Ascending aorta (tissue), 2 donors: ENCODE measurements around the gene FANK1. TPM values are rescaled to one million over a fixed set of nuclear protein-coding genes. Genes with fewer than 3 reads are reported as not detected.

ENCODE experiments used
- DNase-seq, 2 donors: peaks; one replicate each; pipeline ENCODE4 v3.0.0-alpha.2; 2019; ENCODE audit warnings: low spot score in 2 of 2
- H3K27ac ChIP-seq, 2 donors: fragments of 200-600 bp; sonication (generic); one replicate each; pipeline ENCODE4 v1.5.1; 2016 to 2017; ENCODE audit warnings: mild to moderate bottlenecking in 1 of 2
- H3K27me3 ChIP-seq: fragments of 200-600 bp; sonication (generic); one replicate; pipeline ENCODE4 v1.5.1; 2017
- H3K36me3 ChIP-seq, 2 donors: fragments of 200-600 bp; sonication (generic); one replicate each; pipeline ENCODE4 v1.5.1; 2016
- H3K4me1 ChIP-seq, 2 donors: fragments of 200-600 bp; sonication (generic); one replicate each; pipeline ENCODE4 v1.5.1; 2016 to 2017; ENCODE audit warnings: mild to moderate bottlenecking in 1 of 2
- H3K4me3 ChIP-seq, 2 donors: fragments of 200-600 bp; sonication (generic); one replicate each; pipeline ENCODE4 v1.5.1; 2016 to 2017; ENCODE audit warnings: mild to moderate bottlenecking in 1 of 2
- H3K9me3 ChIP-seq, 2 donors: fragments of 200-600 bp; sonication (generic); one replicate each; pipeline ENCODE4 v1.5.1; 2016
- CTCF ChIP-seq, 3 experiments: fragments of 200-600 bp in 2 of 3; fragments of 450-650 bp in 1 of 3; sonication (generic) in 2 of 3; IDR thresholded peaks; one replicate each; pipeline ENCODE4 v1.5.1; 2016 to 2019; ENCODE audit warnings: antibody characterized with exemption in 3 of 3, mild to moderate bottlenecking in 1 of 3, moderate library complexity in 1 of 3
- intact Hi-C: fragments of 100-400 bp; cut with DNase I; formaldehyde crosslinking; loops from one replicate; pipeline ENCODE4 v1.15.1; 2023
- total RNA-seq: library from RNA; depleted of rRNA; stranded (reverse); fragments of >200 nt; gene quantifications from one replicate; pipeline ENCODE4 v1.1.0, GENCODE V29; 2016

FANK1 gene
- total RNA-seq, 1 donor from 2014 or later: not detected

DNA sequence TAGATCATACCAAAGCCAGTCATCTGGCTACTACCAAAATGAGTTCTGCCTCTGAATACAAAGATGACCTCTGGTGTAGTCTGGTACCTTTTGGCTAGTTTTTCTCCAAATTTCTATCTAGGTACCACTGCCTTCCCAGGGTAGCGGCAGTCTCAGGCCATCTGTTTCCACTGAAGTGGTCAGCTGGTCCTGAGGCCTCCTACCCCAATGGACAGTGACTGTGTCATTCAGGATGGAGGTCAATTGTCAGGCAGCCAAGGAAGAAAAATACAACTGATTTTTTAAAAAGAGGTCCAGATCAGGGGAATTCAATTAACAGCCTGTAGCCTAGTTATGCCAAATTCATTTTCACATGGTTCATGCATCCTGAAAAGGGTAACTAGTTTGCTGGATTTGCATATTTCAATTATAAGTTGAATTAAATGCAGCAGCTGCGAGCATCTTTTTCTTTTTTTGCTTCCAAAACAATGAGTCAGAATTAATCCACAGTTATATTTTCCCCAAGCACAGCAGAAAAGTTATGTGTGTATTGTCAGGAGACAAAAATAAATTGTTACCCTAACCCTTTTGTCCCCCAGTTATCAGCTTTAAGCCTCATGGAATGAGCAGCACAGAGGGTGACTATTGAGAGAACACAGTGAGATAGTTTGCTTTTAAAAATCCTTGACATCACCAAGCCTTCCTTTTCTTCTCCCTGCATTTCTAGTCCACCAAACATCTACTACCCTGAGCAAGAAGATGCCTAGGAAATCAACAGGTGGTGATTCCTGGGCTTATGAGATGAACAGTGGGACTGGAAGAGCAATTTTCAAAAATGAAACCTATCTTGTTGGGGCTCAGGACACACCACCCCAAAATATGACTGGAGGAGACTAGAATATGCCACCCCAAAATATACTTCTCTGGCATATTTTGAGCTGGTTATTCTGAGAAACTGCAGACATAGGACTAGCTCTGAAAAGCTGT, 45.3 kb upstream of the FANK1 start:
- Histone ChIP-seq H3K36me3 (peaks cover 22 to 53% of the 10 kb centered on the region in 2 donors), H3K27me3 (no peaks in the 10 kb centered on the region), H3K27ac (no peak overlapping the region), H3K4me1 (no peaks in the 10 kb centered on the region), H3K4me3 (no peak overlapping the region), H3K9me3 (no peaks in the 10 kb centered on the region)
- intact Hi-C loops: no loop called here
- DNase-seq: no peak
- TF ChIP-seq CTCF (IDR thresholded peaks at IDR 0.05): no peak

DNA sequence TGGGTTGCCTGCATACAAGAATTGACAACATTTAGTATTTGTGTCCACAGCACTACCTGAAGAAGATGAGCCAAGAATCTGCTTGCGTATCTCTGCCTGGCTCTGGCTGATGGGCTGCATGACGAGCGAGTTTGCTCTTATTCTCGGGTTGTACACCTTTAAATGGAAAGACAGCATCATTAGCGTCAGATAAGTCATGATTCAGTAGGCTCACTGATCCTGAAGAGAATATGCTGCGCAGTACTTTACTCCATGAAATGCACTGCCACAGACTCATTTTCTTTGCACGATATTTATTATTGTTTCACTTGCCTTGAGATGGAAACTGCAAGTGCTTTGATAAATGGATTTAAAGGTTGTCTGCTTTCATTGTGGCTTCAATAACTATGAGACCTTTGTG, 43.9 kb upstream of the FANK1 start:
- Histone ChIP-seq H3K4me1 (no peaks in the 10 kb centered on the region), H3K36me3 (peaks cover 22 to 53% of the 10 kb centered on the region in 2 donors), H3K4me3 (no peak overlapping the region), H3K27ac (no peak overlapping the region), H3K9me3 (no peaks in the 10 kb centered on the region), H3K27me3 (no peaks in the 10 kb centered on the region)
- no peak for TF ChIP-seq CTCF (IDR thresholded peaks at IDR 0.05)
- DNase-seq: no peak
- intact Hi-C loops: no loop called here

DNA sequence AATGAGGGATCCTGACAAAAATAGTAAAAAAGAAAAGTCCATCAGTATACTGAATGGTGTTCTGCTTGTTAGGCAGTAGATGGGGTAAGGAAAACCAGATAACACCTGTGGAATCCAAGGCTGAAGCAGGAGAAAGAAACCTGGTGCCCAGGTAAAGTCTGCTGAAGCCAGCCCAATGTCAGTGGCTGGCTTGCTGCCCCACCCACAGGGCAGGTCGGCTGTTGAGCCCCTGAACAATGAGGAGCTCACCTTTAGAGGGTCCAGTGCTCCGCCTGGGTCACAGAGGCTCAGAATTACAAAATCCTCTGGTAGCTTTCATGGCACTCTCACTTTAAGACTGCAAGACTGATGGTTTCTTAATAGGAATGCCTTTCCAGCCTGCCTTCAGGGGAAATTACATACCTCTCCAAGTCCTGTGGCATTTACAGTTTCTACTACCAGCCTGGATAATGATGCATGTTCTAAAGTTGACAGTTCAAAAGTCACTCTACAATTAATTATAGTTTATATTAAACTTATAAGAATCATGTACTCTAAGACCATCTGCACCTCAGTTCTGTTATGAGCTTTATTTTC, 39.1 kb upstream of the FANK1 start:
- no peak for DNase-seq
- Histone ChIP-seq H3K4me3 (no peak overlapping the region), H3K9me3 (no peaks in the 10 kb centered on the region), H3K36me3 (peaks cover 8 to 28% of the 10 kb centered on the region in 2 donors), H3K27me3 (no peaks in the 10 kb centered on the region), H3K27ac (no peak overlapping the region), H3K4me1 (no peaks in the 10 kb centered on the region)
- intact Hi-C loops: no loop called here
- no peak for TF ChIP-seq CTCF (IDR thresholded peaks at IDR 0.05)

DNA sequence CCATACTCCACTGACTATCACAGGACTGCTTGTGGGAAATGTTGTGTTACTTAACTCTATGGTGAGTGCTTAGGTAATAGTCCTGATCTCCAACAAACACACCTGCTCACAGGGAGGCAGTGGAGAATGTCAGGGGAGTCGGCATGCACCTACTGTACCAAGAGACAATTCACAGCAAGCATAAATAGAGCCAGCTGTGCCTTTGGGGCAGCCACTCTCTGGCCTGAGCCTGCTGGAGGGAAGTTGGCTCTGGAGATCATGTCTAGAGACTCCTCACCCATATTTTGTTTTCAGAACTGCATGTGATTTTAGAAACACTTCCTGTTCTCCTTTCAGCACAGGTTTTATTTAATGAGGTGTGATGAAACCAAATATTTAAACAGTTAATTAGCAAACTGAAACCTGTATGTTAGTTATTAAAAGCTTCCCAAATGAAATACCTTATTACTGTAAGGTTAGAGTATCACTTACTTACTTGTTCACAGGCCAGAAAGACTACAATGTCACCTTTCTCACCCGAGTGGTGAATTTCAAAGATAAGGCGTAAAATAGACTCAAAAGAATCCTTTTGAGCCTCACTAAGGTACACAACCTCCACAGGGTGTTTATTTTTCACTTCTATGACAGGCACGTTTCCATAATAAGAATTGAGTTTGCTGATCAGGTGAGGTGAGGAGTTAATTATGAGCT, 37.1 kb upstream of the FANK1 start:
- Histone ChIP-seq H3K4me1 (no peaks in the 10 kb centered on the region), H3K9me3 (no peaks in the 10 kb centered on the region), H3K36me3 (peaks cover 12 to 16% of the 10 kb centered on the region in 2 donors), H3K27ac (no peak overlapping the region), H3K4me3 (no peak overlapping the region), H3K27me3 (no peaks in the 10 kb centered on the region)
- no peak for TF ChIP-seq CTCF (IDR thresholded peaks at IDR 0.05)
- intact Hi-C loops: no loop called here
- DNase-seq: no peak

GRCh38 chr10:125865120-125865519, 31.2 kb upstream of the FANK1 start:
- Histone ChIP-seq H3K9me3 (no peaks in the 10 kb centered on the region), H3K36me3 (peaks cover 19 to 22% of the 10 kb centered on the region in 2 donors), H3K27me3 (no peaks in the 10 kb centered on the region), H3K27ac (no peak overlapping the region), H3K4me3 (no peak overlapping the region), H3K4me1 (no peaks in the 10 kb centered on the region)
- intact Hi-C loops: loop anchor here (5.0 kb wide), 1 partner anchor 637 kb away; no protein-coding TSS in a partner anchor
- DNase-seq: no peak
- no peak for TF ChIP-seq CTCF (IDR thresholded peaks at IDR 0.05)
